CD14-positive monocyte (primary cell): Measurements from ENCODE around the gene TXNDC15. TPM values are rescaled to one million over a fixed set of nuclear protein-coding genes. Genes with fewer than 3 reads are reported as not detected.

Source experiments
- DNase-seq, 3 donors: peaks; one replicate each; pipeline ENCODE4 v3.0.0-alpha.2; 2011 to 2022
- H2AFZ ChIP-seq: 2 replicates; pipeline ENCODE4 v1.6.0; 2012; ENCODE audit warnings: mild to moderate bottlenecking, low read depth, low read length, inconsistent platforms; ENCODE audit not compliant: insufficient read depth, poor library complexity, severe bottlenecking
- H3K27ac ChIP-seq, 2 donors: 1 replicate in 1 of 2; 2 replicates in 1 of 2; pipeline ENCODE4 v1.5.1; 2012 to 2013; ENCODE audit warnings: low read length in 2 of 2, control low read depth in 1 of 2, inconsistent platforms in 1 of 2, low read depth in 1 of 2, mild to moderate bottlenecking in 1 of 2
- H3K27me3 ChIP-seq, 2 donors: one replicate each; pipeline versions ENCODE4 v1.6.0 to v1.6.1; 2011 to 2013; ENCODE audit warnings: low read length in 2 of 2; ENCODE audit not compliant: control insufficient read depth in 2 of 2, insufficient read depth in 2 of 2
- H3K36me3 ChIP-seq, 2 donors: replicated peaks in 1 of 2; 1 replicate in 1 of 2; 2 replicates in 1 of 2; pipeline versions ENCODE4 v1.5.1 to v1.6.1; 2012 to 2013; ENCODE audit warnings: low read length in 2 of 2, control low read depth in 1 of 2, inconsistent platforms in 1 of 2, mild to moderate bottlenecking in 1 of 2; ENCODE audit not compliant: insufficient read depth in 2 of 2, control insufficient read depth in 1 of 2
- H3K4me1 ChIP-seq, 2 donors: 1 replicate in 1 of 2; 2 replicates in 1 of 2; pipeline versions ENCODE4 v1.5.1 to v1.6.1; 2012 to 2013; ENCODE audit warnings: low read length in 2 of 2, control low read depth in 1 of 2, inconsistent platforms in 1 of 2, mild to moderate bottlenecking in 1 of 2, moderate library complexity in 1 of 2; ENCODE audit not compliant: insufficient read depth in 2 of 2, control insufficient read depth in 1 of 2
- H3K4me2 ChIP-seq: replicated peaks from 2 replicates; pipeline ENCODE3; 2012; ENCODE audit warnings: low read length, moderate library complexity, mild to moderate bottlenecking; ENCODE audit not compliant: poor library complexity, severe bottlenecking; ENCODE audit errors: extremely low read depth
- H3K4me3 ChIP-seq, 3 experiments: fragments of 200-600 bp in 1 of 3; sonication (generic) in 1 of 3; replicated peaks in 1 of 3; 1 replicate in 2 of 3; 2 replicates in 1 of 3; pipeline ENCODE4 v1.5.1; 2011 to 2013; ENCODE audit warnings: low read length in 3 of 3, mild to moderate bottlenecking in 3 of 3, control low read depth in 2 of 3, low read depth in 2 of 3, inconsistent platforms in 1 of 3, moderate library complexity in 1 of 3
- H3K79me2 ChIP-seq: 2 replicates; pipeline ENCODE4 v1.6.0; 2012; ENCODE audit warnings: mild to moderate bottlenecking, control low read depth, inconsistent platforms, low read length, moderate library complexity; ENCODE audit not compliant: insufficient read depth
- H3K9ac ChIP-seq: 2 replicates; pipeline ENCODE4 v1.6.0; 2017; ENCODE audit warnings: low read length, mild to moderate bottlenecking; ENCODE audit not compliant: insufficient read depth, poor library complexity, severe bottlenecking
- H3K9me3 ChIP-seq, 2 donors: replicated peaks in 1 of 2; 1 replicate in 1 of 2; 2 replicates in 1 of 2; pipeline versions ENCODE4 v1.5.1 to v1.6.1; 2012 to 2013; ENCODE audit warnings: low read length in 2 of 2, control low read depth in 1 of 2; ENCODE audit not compliant: control insufficient read depth in 1 of 2, insufficient read depth in 1 of 2
- H4K20me1 ChIP-seq: 2 replicates; pipeline ENCODE4 v1.6.0; 2012; ENCODE audit warnings: mild to moderate bottlenecking, low read length, control low read depth, moderate library complexity; ENCODE audit not compliant: insufficient read depth
- H3K27ac Mint-ChIP-seq, 7 donors: one replicate each; pipeline ENCODE4 v1.8.0; 2020; ENCODE audit warnings: mild to moderate bottlenecking in 7 of 7, mixed read lengths in 7 of 7, moderate library complexity in 6 of 7, inconsistent platforms in 2 of 7
- H3K27me3 Mint-ChIP-seq, 3 donors: one replicate each; pipeline ENCODE4 v1.8.0; 2021 to 2022; ENCODE audit warnings: low read depth in 3 of 3, mild to moderate bottlenecking in 3 of 3, mixed read lengths in 3 of 3, moderate library complexity in 3 of 3, inconsistent platforms in 1 of 3
- H3K36me3 Mint-ChIP-seq, 2 donors: one replicate each; pipeline ENCODE4 v1.8.0; 2020; ENCODE audit warnings: mixed read lengths in 2 of 2, inconsistent platforms in 1 of 2, mild to moderate bottlenecking in 1 of 2
- H3K4me1 Mint-ChIP-seq: one replicate; pipeline ENCODE4 v1.8.0; 2020; ENCODE audit warnings: mild to moderate bottlenecking, mixed read lengths
- H3K4me3 Mint-ChIP-seq, 2 donors: one replicate each; pipeline ENCODE4 v1.8.0; 2020; ENCODE audit warnings: mild to moderate bottlenecking in 2 of 2, mixed read lengths in 2 of 2, moderate library complexity in 1 of 2
- H3K9me3 Mint-ChIP-seq, 7 donors: one replicate each; pipeline ENCODE4 v1.8.0; 2020 to 2022; ENCODE audit warnings: mixed read lengths in 7 of 7, mild to moderate bottlenecking in 6 of 7, moderate library complexity in 6 of 7, inconsistent platforms in 2 of 7
- WGBS: methylation state at CpG from one replicate; pipeline ENCODE4 v1.1.5; 2013; ENCODE audit warnings: missing lambda C conversion rate; ENCODE audit not compliant: insufficient coverage; 5-methylcytosine and 5-hydroxymethylcytosine counted together
- intact Hi-C, 2 donors: fragments of 100-400 bp; cut with micrococcal nuclease; formaldehyde crosslinking; loops; one replicate each; pipeline versions ENCODE4 v1.15.0 to v1.15.1; 2023
- polyA plus RNA-seq, 3 donors: library from polyadenylated mRNA; depleted of rRNA in 1 of 3; unstranded in 2 of 3; stranded (reverse) in 1 of 3; fragments of 300-500 nt in 2 of 3; fragments of >200 nt in 1 of 3; fragmentation: Illumina TruSeq in 2 of 3; gene quantifications; 1 replicate in 2 of 3; 2 replicates in 1 of 3; pipeline ENCODE4 v1.2.3, GENCODE V29; 2012 to 2021
- TF ChIP-seq, protein P1 (sequence below): fragments of 200-600 bp; IDR thresholded peaks from one replicate; pipeline ENCODE4 v1.8.0; 2022; ENCODE audit warnings: antibody characterized with exemption, mild to moderate bottlenecking

Gene TXNDC15
- polyA plus RNA-seq, 3 donors = 24.1 to 30.9 (median 28.0) TPM

GRCh38 chr5:134945041-134945440 is 70.9 kb downstream of the TXNDC15 start:
- TF ChIP-seq, protein P1, sequence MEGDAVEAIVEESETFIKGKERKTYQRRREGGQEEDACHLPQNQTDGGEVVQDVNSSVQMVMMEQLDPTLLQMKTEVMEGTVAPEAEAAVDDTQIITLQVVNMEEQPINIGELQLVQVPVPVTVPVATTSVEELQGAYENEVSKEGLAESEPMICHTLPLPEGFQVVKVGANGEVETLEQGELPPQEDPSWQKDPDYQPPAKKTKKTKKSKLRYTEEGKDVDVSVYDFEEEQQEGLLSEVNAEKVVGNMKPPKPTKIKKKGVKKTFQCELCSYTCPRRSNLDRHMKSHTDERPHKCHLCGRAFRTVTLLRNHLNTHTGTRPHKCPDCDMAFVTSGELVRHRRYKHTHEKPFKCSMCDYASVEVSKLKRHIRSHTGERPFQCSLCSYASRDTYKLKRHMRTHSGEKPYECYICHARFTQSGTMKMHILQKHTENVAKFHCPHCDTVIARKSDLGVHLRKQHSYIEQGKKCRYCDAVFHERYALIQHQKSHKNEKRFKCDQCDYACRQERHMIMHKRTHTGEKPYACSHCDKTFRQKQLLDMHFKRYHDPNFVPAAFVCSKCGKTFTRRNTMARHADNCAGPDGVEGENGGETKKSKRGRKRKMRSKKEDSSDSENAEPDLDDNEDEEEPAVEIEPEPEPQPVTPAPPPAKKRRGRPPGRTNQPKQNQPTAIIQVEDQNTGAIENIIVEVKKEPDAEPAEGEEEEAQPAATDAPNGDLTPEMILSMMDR = no peak
- Mint-ChIP-seq H3K27ac (no peak overlapping the region), H3K27me3 (no peaks in the 10 kb centered on the region), H3K9me3 (no peaks in the 10 kb centered on the region), H3K4me1 (peaks cover 6% of the 10 kb centered on the region), H3K4me3 (no peak overlapping the region), H3K36me3 (peaks cover 17 to 19% of the 10 kb centered on the region in 2 donors)
- no peaks in the 10 kb centered on the region for H4K20me1 ChIP-seq
- intact Hi-C loops = no loop called here
- no peaks in the 10 kb centered on the region for H3K79me2 ChIP-seq
- H2AFZ ChIP-seq = no peak overlapping the region
- no peak overlapping the region for H3K4me2 ChIP-seq
- WGBS = no CpG with 5 or more reads among the region's 2 CpGs
- H3K4me3 ChIP-seq = no peak overlapping the region
- no peaks in the 10 kb centered on the region for H3K9me3 ChIP-seq
- H3K27ac ChIP-seq = no peak overlapping the region
- H3K4me1 ChIP-seq = no peaks in the 10 kb centered on the region
- peaks cover 0 to 14% of the 10 kb centered on the region in 2 donors for H3K36me3 ChIP-seq
- no peak for DNase-seq
- no peak overlapping the region for H3K9ac ChIP-seq
- no peaks in the 10 kb centered on the region for H3K27me3 ChIP-seq

- WGBS = 70% methylated on average over 2 of the region's 5 CpGs
- H3K27ac ChIP-seq = no peak overlapping the region
- H3K4me3 Mint-ChIP-seq = no peak overlapping the region
- intact Hi-C loops = no loop called here
- no peaks in the 10 kb centered on the region for H3K4me1 ChIP-seq
- H3K27me3 ChIP-seq = no peaks in the 10 kb centered on the region
- no peaks in the 10 kb centered on the region for H3K79me2 ChIP-seq
- no peak for DNase-seq
- peak overlapping the region in 2 of 7 donors; percentile 0 to 64 for H3K27ac Mint-ChIP-seq
- H3K27me3 Mint-ChIP-seq = no peaks in the 10 kb centered on the region
- H3K36me3 ChIP-seq = peaks cover 0 to 1% of the 10 kb centered on the region in 2 donors
- no peak overlapping the region for H2AFZ ChIP-seq
- H3K4me2 ChIP-seq = no peak overlapping the region
- H3K9ac ChIP-seq = no peak overlapping the region
- H3K4me1 Mint-ChIP-seq = peaks cover 6% of the 10 kb centered on the region
- H3K9me3 ChIP-seq = peaks cover 4 to 6% of the 10 kb centered on the region in 2 donors
- no peak overlapping the region for H3K4me3 ChIP-seq
- TF ChIP-seq, protein P1 = no peak
- H3K36me3 Mint-ChIP-seq = peaks cover 10 to 16% of the 10 kb centered on the region in 2 donors
- no peaks in the 10 kb centered on the region for H4K20me1 ChIP-seq
- peaks cover 2 to 9% (median 5%) of the 10 kb centered on the region in 7 donors for H3K9me3 Mint-ChIP-seq
Observed at GRCh38 chr5:134948911-134949310, 74.7 kb downstream of the TXNDC15 start.
